PFSK-1 (cell line): ENCODE data around the gene SLC13A2.

ENCODE experiments used
- FOXP2 ChIP-seq: optimal IDR thresholded peaks from 2 replicates; pipeline ENCODE3; 2011; ENCODE audit warnings: borderline replicate concordance, control low read depth, inconsistent platforms; ENCODE audit not compliant: insufficient read depth; ENCODE audit errors: extremely low read length, extremely low read depth
- POLR2AphosphoS5 ChIP-seq: IDR thresholded peaks from 2 replicates; pipeline ENCODE4 v1.6.1; 2012; ENCODE audit warnings: low read depth, mild to moderate bottlenecking, control low read depth, low read length, moderate library complexity
- REST ChIP-seq, 2 experiments: IDR thresholded peaks; 2 replicates each; pipeline versions ENCODE4 v1.6.1 to v1.8.0; 2011 to 2012; ENCODE audit warnings: low read depth in 2 of 2, low read length in 2 of 2, control low read depth in 1 of 2, inconsistent platforms in 1 of 2, mild to moderate bottlenecking in 1 of 2, moderate library complexity in 1 of 2; ENCODE audit not compliant: insufficient read depth in 1 of 2
- SIN3A ChIP-seq: IDR thresholded peaks from 2 replicates; pipeline ENCODE4 v1.6.1; 2012; ENCODE audit warnings: mild to moderate bottlenecking, low read length, moderate library complexity, borderline replicate concordance; ENCODE audit not compliant: insufficient read depth
- TAF1 ChIP-seq: IDR thresholded peaks from 2 replicates; pipeline ENCODE4 v1.6.1; 2012; ENCODE audit warnings: low read length, control low read depth, borderline replicate concordance; ENCODE audit not compliant: insufficient read depth

The SLC13A2 gene

GRCh38 chr17:28492352-28493310, 19.2 kb downstream of the SLC13A2 start:
- TF ChIP-seq SIN3A (no peak), REST (IDR thresholded peaks at IDR 0.05; ENCODE audit: insufficient read depth in 1 of 2, low read depth in 2 of 2, low read length in 2 of 2) (no peak), TAF1 (no peak), FOXP2 (no peak), POLR2AphosphoS5 (no peak)

GRCh38 chr17:28493460-28493859, 20.0 kb downstream of the SLC13A2 start:
- TF ChIP-seq REST (IDR thresholded peaks at IDR 0.05; ENCODE audit: insufficient read depth in 1 of 2, low read depth in 2 of 2, low read length in 2 of 2), result no peak
- TF ChIP-seq FOXP2, result no peak
- no peak for TF ChIP-seq TAF1
- TF ChIP-seq SIN3A, result no peak

- peak; percentile 63 for TF ChIP-seq FOXP2
- no peak for TF ChIP-seq TAF1
Observed at GRCh38 chr17:28494445-28495188, 21.2 kb downstream of the SLC13A2 start.

GRCh38 chr17:28495635-28496034, 22.2 kb downstream of the SLC13A2 start:
- TF ChIP-seq TAF1 (no peak), POLR2AphosphoS5 (no peak), REST (IDR thresholded peaks at IDR 0.05; ENCODE audit: insufficient read depth in 1 of 2, low read depth in 2 of 2, low read length in 2 of 2) (no peak), FOXP2 (no peak), SIN3A (no peak)

GRCh38 chr17:28497931-28498330, 24.5 kb downstream of the SLC13A2 start:
- TF ChIP-seq REST (IDR thresholded peaks at IDR 0.05; ENCODE audit: insufficient read depth in 1 of 2, low read depth in 2 of 2, low read length in 2 of 2) (no peak), SIN3A (no peak), TAF1 (no peak), POLR2AphosphoS5 (no peak), FOXP2 (no peak)
